Activated gamma-delta T cell treated with anti-CD3 and anti-CD28 coated beads, Interleukin-2, amount 50 U/mL, for 16 hours (primary cell): Measurements from ENCODE around the gene USF3.

Experiments used
- DNase-seq: peaks from one replicate; pipeline ENCODE4 v3.0.0-alpha.2; 2020; ENCODE audit warnings: low read depth

Gene USF3

GRCh38 chr3:113607219-113607596 lies 89.2 kb downstream of the USF3 start:
- DNase-seq, result no peak

GRCh38 chr3:113606539-113607218 lies 89.8 kb downstream of the USF3 start:
- DNase-seq, result peak; percentile 8

DNA sequence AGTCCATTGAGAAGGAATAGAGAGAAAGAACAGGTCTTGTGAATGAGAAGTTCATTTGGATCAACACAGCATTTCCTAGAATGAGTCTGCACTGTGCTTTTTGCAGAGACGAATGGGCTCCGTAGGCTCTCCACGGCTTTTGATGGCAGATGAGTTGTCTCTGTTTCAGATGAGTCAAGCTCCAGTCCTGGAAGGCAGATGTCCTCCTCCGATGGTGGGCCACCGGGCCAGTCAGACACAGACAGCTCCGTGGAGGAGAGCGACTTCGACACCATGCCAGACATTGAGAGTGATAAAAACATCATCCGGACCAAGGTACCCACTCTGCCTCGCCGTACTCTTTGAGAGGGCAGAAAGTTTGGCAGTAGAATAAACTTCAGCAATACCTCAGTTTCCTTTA lies 93.6 kb downstream of the USF3 start:
- no peak for DNase-seq

- DNase-seq, result no peak
Observed at GRCh38 chr3:113602256-113602655, 94.2 kb downstream of the USF3 start.

DNA sequence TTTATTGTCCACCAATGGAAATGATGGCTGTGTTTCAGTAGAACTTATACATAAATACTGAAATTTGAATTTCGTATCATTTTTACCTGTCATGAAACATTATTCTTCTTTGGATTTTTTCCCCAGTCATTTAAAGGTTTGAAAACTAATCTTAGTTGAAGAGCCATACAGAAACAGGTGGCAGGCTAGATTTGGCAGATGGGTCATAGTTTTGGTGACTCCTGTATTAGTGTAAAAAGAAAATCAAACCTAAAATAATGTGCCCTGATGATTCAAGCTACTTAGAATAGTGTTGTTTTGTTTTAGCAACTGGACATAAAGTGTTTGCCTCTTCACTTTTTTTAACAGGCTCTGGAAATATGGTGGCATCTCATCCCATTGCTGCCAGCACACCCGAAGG lies 95.2 kb downstream of the USF3 start:
- DNase-seq, result no peak

DNA sequence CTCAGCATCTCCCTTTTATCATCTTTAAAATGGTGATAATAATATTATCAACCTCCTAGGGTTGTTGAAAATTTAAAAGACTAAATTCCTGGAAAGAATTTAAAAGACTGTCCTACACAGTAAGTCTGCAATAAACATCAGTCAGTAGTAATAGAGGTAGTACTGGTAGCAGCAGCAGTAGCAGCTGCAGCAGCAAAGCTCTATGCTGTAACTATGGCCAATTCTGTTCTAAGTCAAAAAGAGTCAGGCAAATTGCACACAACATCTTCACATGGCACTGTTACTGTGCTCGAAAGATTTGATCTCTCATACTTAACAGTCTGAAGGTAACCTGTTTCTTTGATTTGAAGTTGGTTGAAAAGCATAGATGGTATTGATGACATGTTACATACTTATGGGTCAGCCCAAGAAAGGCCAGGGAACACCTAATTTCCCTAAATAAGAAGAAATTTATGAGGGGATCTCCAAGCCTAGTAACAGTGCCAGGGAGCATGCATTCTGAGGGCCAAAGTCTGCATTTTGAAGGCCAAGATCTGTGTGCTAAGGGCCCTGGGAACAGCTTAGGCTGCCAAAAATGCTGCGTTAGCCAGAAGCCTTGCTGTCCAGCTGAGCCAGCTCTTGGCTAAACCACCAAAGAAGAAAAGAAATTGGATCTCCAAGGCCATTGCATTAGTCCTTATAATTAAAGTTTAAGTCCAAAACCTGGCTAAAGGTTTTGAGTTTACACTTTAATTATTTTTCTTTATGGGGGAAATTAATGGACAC lies 95.8 kb downstream of the USF3 start:
- no peak for DNase-seq
